ENCODE data around the gene ALPG. TPM values are rescaled to one million over a fixed set of nuclear protein-coding genes. Genes with fewer than 3 reads are reported as not detected.
A peak's percentile ranks its signal among the peaks of the same experiment; 100 is the strongest.
"Not testable (repeated sequence)": the region's sequence is repeated elsewhere in the genome, so short reads cannot be mapped to it uniquely, and the experiment has no call there.

ALPG gene
- total RNA-seq, 4 donors from 2014 or later = not detected

DNA sequence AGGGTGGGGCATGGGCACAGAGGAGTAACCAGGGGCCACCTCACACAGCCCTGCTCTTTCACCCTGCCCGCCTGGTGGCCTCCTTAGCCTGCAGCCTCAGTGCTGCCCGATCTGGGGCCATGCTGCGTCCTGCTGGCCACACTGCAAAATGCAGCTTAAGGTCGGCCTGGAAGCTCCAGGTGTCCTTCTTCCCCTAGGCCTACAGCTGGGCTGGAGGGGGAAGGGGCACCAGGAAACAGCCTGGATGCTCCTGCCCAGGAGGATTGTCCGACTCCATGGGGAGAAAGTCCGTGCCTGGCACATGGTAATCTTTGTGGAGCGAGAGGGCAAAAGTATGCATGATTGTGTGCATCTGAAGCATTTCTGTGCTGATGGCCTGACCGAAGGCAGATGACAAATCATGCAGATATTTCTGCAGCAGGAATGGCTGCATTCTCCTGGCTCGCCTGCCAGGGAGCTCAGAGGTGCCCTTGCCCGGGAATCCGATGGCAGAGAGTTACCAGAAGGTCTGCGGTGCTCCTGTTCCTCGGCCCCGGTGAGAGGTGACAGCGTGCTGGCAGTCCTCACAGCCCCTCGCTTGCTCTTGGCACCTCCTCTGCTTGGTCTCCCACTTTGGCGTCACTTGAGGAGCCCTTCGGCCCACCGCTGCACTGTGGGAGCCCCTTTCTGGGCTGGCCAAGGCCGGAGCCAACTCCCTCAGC, 40.9 kb upstream of the ALPG start:
- DNase-seq = no peak
- Histone ChIP-seq H3K27me3 (peaks cover 0 to 23% (median 0%) of the 10 kb centered on the region in 4 donors), H3K4me1 (peaks cover 0 to 3% (median 0%) of the 10 kb centered on the region in 3 donors), H3K36me3 (no peaks in the 10 kb centered on the region), H3K4me3 (no peak overlapping the region), H3K27ac (no peak overlapping the region), H3K9me3 (no peaks in the 10 kb centered on the region)
- 86 to 88% methylated on average over 5 to 7 of the region's 20 CpGs for WGBS, 2 donors
- TF ChIP-seq POLR2A (IDR thresholded peaks at IDR 0.05) = no peak
- peak in 4 of 6 experiments; percentile 6 to 56 (median 38) for TF ChIP-seq CTCF (IDR thresholded peaks at IDR 0.05)
- intact Hi-C loops (cut with DNase I) = no loop called here

- H3K36me3 ChIP-seq; H3K4me3 ChIP-seq; intact Hi-C loops (cut with DNase I); H3K4me1 ChIP-seq; H3K9me3 ChIP-seq; H3K27ac ChIP-seq; DNase-seq: not testable (repeated sequence)
- WGBS, 2 donors = 80% methylated on average over 2 of the region's 23 CpGs; no CpG with 5 or more reads in 1 of the 2 donors
- peaks cover 0 to 23% (median 0%) of the 10 kb centered on the region in 4 donors for H3K27me3 ChIP-seq
Observed at GRCh38 chr2:232366461-232366860, 40.2 kb upstream of the ALPG start.

- Histone ChIP-seq H3K36me3 (no peaks in the 10 kb centered on the region), H3K4me1 (peaks cover 0 to 3% (median 0%) of the 10 kb centered on the region in 3 donors), H3K4me3 (no peak overlapping the region), H3K27me3 (peaks cover 0 to 23% (median 0%) of the 10 kb centered on the region in 4 donors), H3K27ac (no peak overlapping the region), H3K9me3 (no peaks in the 10 kb centered on the region)
- TF ChIP-seq POLR2A (IDR thresholded peaks at IDR 0.05) (no peak), CTCF (IDR thresholded peaks at IDR 0.05) (no peak)
- no peak for DNase-seq
- intact Hi-C loops (cut with DNase I) = no loop called here
- 64 to 68% methylated on average over 2 to 5 of the region's 7 CpGs for WGBS, 2 donors
Observed at GRCh38 chr2:232367016-232367415, 39.6 kb upstream of the ALPG start.

DNA sequence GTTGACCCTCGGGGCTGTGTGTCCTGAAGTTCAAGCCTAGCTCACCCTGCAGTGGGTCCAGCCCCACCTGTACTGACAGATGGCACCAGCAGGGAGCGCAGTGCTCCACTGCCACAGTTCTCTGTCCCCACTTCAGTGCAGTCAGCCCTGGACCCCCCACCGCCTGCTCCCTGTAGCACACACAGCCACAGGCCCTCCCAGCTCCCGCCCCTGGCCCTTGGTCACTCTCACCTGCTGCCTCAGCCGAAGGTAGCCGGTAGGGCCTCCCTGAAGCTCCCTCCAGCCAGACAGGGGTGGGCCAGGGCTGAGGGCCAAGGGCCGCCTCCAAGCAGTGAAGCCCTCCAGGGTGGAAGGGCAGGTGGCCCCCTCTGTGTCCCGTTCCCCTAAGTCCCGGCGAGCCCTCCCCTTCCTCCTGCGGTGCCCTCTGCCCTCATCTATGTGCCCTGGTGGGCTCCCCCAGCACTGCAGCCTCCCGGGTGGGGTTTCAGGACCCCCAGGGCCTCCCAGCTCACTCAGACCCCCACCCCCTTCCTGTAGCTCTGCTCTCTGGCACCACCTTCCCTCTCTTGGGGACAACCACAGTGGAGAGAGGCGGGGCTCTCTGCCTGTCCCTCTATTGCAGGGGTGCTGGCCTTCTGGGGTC, 38.9 kb upstream of the ALPG start:
- Histone ChIP-seq H3K36me3 (no peaks in the 10 kb centered on the region), H3K9me3 (no peaks in the 10 kb centered on the region), H3K4me1 (peaks cover 0 to 3% (median 0%) of the 10 kb centered on the region in 3 donors), H3K27ac (no peak overlapping the region), H3K4me3 (no peak overlapping the region), H3K27me3 (peaks cover 0 to 23% (median 0%) of the 10 kb centered on the region in 4 donors)
- TF ChIP-seq CTCF (IDR thresholded peaks at IDR 0.05) (peak in 1 of 6 experiments; percentile 6), POLR2A (IDR thresholded peaks at IDR 0.05) (no peak)
- no peak for DNase-seq
- intact Hi-C loops (cut with DNase I) = no loop called here
- WGBS, 2 donors = 73 to 87% methylated on average over 5 to 10 of the region's 13 CpGs

DNA sequence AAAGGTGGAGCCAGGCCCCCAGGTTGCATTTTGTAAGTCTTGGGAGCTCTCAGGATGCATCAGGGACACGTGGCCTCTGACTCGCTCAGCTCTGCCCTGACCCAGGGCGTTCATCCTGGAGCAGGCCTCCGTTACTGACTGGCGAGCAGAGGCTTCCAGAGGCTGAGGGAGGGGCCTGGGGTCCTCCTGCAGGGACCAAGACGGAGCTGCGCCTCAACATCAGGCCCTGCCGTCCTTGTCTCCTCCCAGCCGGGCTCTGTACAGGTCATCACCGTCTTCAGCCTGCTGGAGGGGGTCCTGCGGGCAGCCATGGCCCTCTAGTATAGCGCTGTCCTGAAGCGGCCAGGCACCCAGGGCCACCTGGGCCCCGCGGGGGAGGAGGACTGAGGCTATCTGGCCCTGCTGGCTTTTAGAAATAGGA, 38.3 kb upstream of the ALPG start:
- no peak for DNase-seq
- 94 to 95% methylated on average over 3 to 9 of the region's 15 CpGs for WGBS, 2 donors
- H3K36me3 ChIP-seq = no peaks in the 10 kb centered on the region
- no peaks in the 10 kb centered on the region for H3K9me3 ChIP-seq
- intact Hi-C loops (cut with DNase I) = no loop called here
- peaks cover 0 to 23% (median 0%) of the 10 kb centered on the region in 4 donors for H3K27me3 ChIP-seq
- peaks cover 0 to 3% (median 0%) of the 10 kb centered on the region in 3 donors for H3K4me1 ChIP-seq
- H3K27ac ChIP-seq = no peak overlapping the region
- H3K4me3 ChIP-seq = no peak overlapping the region
- no peak for TF ChIP-seq CTCF (IDR thresholded peaks at IDR 0.05)
- no peak for TF ChIP-seq POLR2A (IDR thresholded peaks at IDR 0.05)
